K562 (cell line): ENCODE measurements around the gene TMEM143. TPM values are rescaled to one million over a fixed set of nuclear protein-coding genes. Genes with fewer than 3 reads are reported as not detected.
A peak's percentile ranks its signal among the peaks of the same experiment; 100 is the strongest.

ENCODE experiments used
- CHD2 ChIP-seq: IDR thresholded peaks from 2 replicates; pipeline ENCODE4 v1.6.1; 2011; ENCODE audit warnings: low read depth, low read length
- CHD4 ChIP-seq: fragments of 200-600 bp; sonication (generic); IDR thresholded peaks from 3 replicates; pipeline ENCODE4 v1.6.1; 2012; ENCODE audit warnings: low read depth, mild to moderate bottlenecking, mixed read lengths, low read length, inconsistent platforms; ENCODE audit not compliant: insufficient read depth, insufficient replicate concordance, poor library complexity, severe bottlenecking
- DMBX1 ChIP-seq: fragments of 250-450 bp; sonication (Bioruptor Pico); IDR thresholded peaks from 2 replicates; pipeline ENCODE4 v1.8.0; 2022; ENCODE audit warnings: inconsistent platforms, mild to moderate bottlenecking, moderate library complexity, borderline replicate concordance
- GATA2 ChIP-seq: sonication (generic); formaldehyde crosslinking; IDR thresholded peaks from 2 replicates; pipeline ENCODE4 v1.4.0; 2020; ENCODE audit warnings: mild to moderate bottlenecking, missing genetic modification reagents
- HOXB6 ChIP-seq: fragments of 250-450 bp; sonication (Bioruptor Pico); IDR thresholded peaks from 2 replicates; pipeline ENCODE4 v1.5.1; 2022; ENCODE audit warnings: mild to moderate bottlenecking, borderline replicate concordance
- PHF20 ChIP-seq: fragments of 450-650 bp; IDR thresholded peaks from 2 replicates; pipeline ENCODE4 v1.6.1; 2018; ENCODE audit not compliant: partially characterized antibody
- SIN3B ChIP-seq: fragments of 450-650 bp; IDR thresholded peaks from 2 replicates; pipeline ENCODE4 v1.6.1; 2017; ENCODE audit warnings: low read depth, mild to moderate bottlenecking, moderate library complexity
- SIRT6 ChIP-seq: IDR thresholded peaks from one replicate; pipeline ENCODE4 v1.6.1; 2012; ENCODE audit warnings: low read depth, mild to moderate bottlenecking, control low read depth, inconsistent platforms, low read length, moderate library complexity
- TCF3 ChIP-seq: sonication (generic); formaldehyde crosslinking; IDR thresholded peaks from 2 replicates; pipeline ENCODE4 v1.4.0; 2020; ENCODE audit warnings: mild to moderate bottlenecking, missing genetic modification reagents
- TRIM28 ChIP-seq: fragments of 450-650 bp; IDR thresholded peaks from 2 replicates; pipeline ENCODE4 v1.6.1; 2017
- TSC22D4 ChIP-seq: fragments of 450-650 bp; IDR thresholded peaks from 2 replicates; pipeline ENCODE4 v1.6.1; 2016; ENCODE audit warnings: missing genetic modification characterization, missing biosample characterization, control low read depth
- XRCC4 ChIP-seq: IDR thresholded peaks from one replicate; pipeline ENCODE4 v1.6.1; 2011; ENCODE audit not compliant: insufficient read depth, insufficient read length; ENCODE audit errors: extremely low read depth
- ZBED1 ChIP-seq: IDR thresholded peaks from 2 replicates; pipeline ENCODE4 v1.6.1; 2014
- ZNF740 ChIP-seq, 3 experiments: fragments of 200-800 bp in 1 of 3; sonication (Bioruptor generic) in 1 of 3; sonication (generic) in 1 of 3; formaldehyde crosslinking in 1 of 3; IDR thresholded peaks; 2 replicates each; pipeline versions ENCODE4 v1.6.1 to v1.8.0; 2016 to 2022; ENCODE audit warnings: mild to moderate bottlenecking in 2 of 3, missing compliant biosample characterization in 2 of 3, missing genetic modification characterization in 2 of 3, missing genetic modification reagents in 1 of 3
- polyA plus RNA-seq, 8 experiments: library from polyadenylated mRNA; depleted of rRNA in 4 of 8; stranded (reverse) in 5 of 8; unstranded in 3 of 8; fragments of >200 nt; fragmentation: Nextera tagmentation in 2 of 8; fragmentation: Illumina TruSeq in 1 of 8; extraction: Ambion mirVana in 2 of 8; extraction: Trizol in 1 of 8; gene quantifications; 2 replicates each; pipeline versions ENCODE4 v1.2.1 to v1.2.3, GENCODE V29; 2011 to 2014; ENCODE audit warnings: inconsistent platforms in 1 of 8, missing spikeins in 1 of 8
- total RNA-seq, 7 experiments: library from RNA; depleted of rRNA in 6 of 7; stranded (reverse); fragments of >200 nt in 6 of 7; fragmentation: Illumina TruSeq in 2 of 7; extraction: Trizol in 2 of 7; gene quantifications; 2 replicates each; pipeline versions ENCODE4 v1.2.1 to v1.2.3, GENCODE V29; 2011 to 2021; ENCODE audit warnings: low replicate concordance in 1 of 7
- TF ChIP-seq, protein P1 (sequence below): fragments of 200-800 bp; sonication (Bioruptor generic); IDR thresholded peaks from 2 replicates; pipeline ENCODE4 v1.6.1; 2016; ENCODE audit warnings: missing genetic modification characterization, missing compliant biosample characterization
- TF ChIP-seq, protein P2 (sequence below): IDR thresholded peaks from 2 replicates; pipeline ENCODE4 v1.6.1; 2012; ENCODE audit warnings: low read depth, low read length, improper control_type of control experiment, borderline replicate concordance
- TF ChIP-seq, protein P3 (sequence below): fragments of 250-450 bp; sonication (Bioruptor Pico); IDR thresholded peaks from 2 replicates; pipeline ENCODE4 v1.8.0; 2022; ENCODE audit warnings: inconsistent platforms, mild to moderate bottlenecking, moderate library complexity, borderline replicate concordance

TMEM143 gene
- total and polyA plus RNA-seq, 9 of the 15 experiments (the other 6 are each of a cell fraction or from before 2014, with no cell fraction given): 0.66 to 8.8 (median 4.3) TPM

DNA sequence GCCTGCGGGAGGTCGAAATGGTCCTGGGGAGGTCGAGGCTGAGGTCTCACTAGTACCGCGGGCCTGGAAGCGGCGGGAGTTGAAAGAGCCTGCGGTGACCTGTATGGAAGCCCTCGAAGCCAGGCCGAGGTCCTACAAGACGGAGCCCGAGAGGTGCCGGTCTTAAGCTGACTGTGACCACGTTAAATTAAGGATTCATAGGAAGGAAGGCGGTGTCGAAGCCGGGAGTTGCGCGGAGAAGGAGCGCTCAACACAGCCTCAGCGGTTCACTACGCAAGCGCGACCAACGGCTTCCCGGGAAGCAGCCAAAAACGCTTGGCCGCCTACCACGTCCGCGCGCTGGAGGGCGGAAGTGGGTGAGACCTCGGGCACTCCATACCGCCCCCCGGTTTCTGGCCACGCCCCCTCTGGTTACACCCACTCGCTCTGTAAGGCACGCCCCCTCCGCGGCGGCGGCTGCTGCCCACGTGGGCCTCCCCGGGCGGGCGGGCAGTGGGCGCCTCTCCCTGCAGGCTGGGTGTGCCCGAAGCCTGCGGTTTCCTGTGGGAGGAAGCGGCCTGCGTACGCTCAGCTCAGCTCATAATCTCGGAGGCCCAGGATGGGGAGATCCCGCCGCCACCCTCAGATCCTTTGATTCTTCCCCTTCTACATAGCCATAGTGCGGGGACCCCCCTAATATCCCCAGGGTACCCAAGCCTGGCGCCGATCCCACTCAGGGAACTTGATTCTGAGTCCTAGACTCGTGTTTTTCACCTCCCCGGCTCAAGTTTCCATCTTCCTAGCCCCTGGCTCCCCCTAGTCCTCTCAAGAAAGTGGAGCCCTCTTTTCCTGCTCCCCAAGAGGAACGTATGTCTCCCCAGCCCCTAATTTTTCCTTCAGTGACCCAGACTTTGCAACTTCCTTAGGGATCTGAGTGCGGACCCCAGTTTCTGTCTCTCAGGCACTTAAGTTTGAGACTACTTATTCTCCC, 41.8 kb downstream of the TMEM143 start (continued):
- TF ChIP-seq, protein P1, sequence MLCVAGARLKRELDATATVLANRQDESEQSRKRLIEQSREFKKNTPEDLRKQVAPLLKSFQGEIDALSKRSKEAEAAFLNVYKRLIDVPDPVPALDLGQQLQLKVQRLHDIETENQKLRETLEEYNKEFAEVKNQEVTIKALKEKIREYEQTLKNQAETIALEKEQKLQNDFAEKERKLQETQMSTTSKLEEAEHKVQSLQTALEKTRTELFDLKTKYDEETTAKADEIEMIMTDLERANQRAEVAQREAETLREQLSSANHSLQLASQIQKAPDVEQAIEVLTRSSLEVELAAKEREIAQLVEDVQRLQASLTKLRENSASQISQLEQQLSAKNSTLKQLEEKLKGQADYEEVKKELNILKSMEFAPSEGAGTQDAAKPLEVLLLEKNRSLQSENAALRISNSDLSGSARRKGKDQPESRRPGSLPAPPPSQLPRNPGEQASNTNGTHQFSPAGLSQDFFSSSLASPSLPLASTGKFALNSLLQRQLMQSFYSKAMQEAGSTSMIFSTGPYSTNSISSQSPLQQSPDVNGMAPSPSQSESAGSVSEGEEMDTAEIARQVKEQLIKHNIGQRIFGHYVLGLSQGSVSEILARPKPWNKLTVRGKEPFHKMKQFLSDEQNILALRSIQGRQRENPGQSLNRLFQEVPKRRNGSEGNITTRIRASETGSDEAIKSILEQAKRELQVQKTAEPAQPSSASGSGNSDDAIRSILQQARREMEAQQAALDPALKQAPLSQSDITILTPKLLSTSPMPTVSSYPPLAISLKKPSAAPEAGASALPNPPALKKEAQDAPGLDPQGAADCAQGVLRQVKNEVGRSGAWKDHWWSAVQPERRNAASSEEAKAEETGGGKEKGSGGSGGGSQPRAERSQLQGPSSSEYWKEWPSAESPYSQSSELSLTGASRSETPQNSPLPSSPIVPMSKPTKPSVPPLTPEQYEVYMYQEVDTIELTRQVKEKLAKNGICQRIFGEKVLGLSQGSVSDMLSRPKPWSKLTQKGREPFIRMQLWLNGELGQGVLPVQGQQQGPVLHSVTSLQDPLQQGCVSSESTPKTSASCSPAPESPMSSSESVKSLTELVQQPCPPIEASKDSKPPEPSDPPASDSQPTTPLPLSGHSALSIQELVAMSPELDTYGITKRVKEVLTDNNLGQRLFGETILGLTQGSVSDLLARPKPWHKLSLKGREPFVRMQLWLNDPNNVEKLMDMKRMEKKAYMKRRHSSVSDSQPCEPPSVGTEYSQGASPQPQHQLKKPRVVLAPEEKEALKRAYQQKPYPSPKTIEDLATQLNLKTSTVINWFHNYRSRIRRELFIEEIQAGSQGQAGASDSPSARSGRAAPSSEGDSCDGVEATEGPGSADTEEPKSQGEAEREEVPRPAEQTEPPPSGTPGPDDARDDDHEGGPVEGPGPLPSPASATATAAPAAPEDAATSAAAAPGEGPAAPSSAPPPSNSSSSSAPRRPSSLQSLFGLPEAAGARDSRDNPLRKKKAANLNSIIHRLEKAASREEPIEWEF: no peak
- no peak for TF ChIP-seq GATA2
- TF ChIP-seq HOXB6: no peak
- TF ChIP-seq CHD2: no peak
- TF ChIP-seq, protein P2, sequence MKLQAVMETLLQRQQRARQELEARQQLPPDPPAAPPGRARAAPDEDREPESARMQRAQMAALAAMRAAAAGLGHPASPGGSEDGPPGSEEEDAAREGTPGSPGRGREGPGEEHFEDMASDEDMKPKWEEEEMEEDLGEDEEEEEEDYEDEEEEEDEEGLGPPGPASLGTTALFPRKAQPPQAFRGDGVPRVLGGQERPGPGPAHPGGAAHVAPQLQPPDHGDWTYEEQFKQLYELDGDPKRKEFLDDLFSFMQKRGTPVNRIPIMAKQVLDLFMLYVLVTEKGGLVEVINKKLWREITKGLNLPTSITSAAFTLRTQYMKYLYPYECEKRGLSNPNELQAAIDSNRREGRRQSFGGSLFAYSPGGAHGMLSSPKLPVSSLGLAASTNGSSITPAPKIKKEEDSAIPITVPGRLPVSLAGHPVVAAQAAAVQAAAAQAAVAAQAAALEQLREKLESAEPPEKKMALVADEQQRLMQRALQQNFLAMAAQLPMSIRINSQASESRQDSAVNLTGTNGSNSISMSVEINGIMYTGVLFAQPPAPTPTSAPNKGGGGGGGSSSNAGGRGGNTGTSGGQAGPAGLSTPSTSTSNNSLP: no peak
- TF ChIP-seq PHF20: no peak
- TF ChIP-seq, protein P3, sequence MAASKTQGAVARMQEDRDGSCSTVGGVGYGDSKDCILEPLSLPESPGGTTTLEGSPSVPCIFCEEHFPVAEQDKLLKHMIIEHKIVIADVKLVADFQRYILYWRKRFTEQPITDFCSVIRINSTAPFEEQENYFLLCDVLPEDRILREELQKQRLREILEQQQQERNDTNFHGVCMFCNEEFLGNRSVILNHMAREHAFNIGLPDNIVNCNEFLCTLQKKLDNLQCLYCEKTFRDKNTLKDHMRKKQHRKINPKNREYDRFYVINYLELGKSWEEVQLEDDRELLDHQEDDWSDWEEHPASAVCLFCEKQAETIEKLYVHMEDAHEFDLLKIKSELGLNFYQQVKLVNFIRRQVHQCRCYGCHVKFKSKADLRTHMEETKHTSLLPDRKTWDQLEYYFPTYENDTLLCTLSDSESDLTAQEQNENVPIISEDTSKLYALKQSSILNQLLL (CRISPR knock-in tag): no peak
- TF ChIP-seq ZBED1: peak; percentile 76; the same call in 1 of the 2 replicates
- TF ChIP-seq TSC22D4 (tag): no peak
- TF ChIP-seq CHD4: peak; percentile 10
- no peak for TF ChIP-seq ZNF740 (CRISPR knock-in tag; IDR thresholded peaks at IDR 0.05)
- TF ChIP-seq ZNF740 (tag; IDR thresholded peaks at IDR 0.05): no peak
- TF ChIP-seq XRCC4: no peak
- TF ChIP-seq SIRT6: no peak
- TF ChIP-seq SIN3B: no peak
- peak; percentile 87 for TF ChIP-seq TCF3 (CRISPR knock-in tag)
- TF ChIP-seq DMBX1 (CRISPR knock-in tag): peak; percentile 64; the same call in 1 of the 2 replicates
- peak; percentile 17; the same call in 1 of the 2 replicates for TF ChIP-seq TRIM28
